SH-SY5Y (cell line): ENCODE data around the gene CHPF2.

ENCODE experiments used
- GATA2 ChIP-seq: IDR thresholded peaks from 2 replicates; pipeline ENCODE4 v1.6.1; 2011; ENCODE audit warnings: mild to moderate bottlenecking, low read depth, low read length
- GATA3 ChIP-seq: IDR thresholded peaks from 2 replicates; pipeline ENCODE4 v1.6.1; 2011; ENCODE audit warnings: low read depth, mild to moderate bottlenecking, low read length, moderate library complexity

CHPF2 gene

GRCh38 chr7:151195616-151196450 is 36.5 kb upstream of the CHPF2 start:
- TF ChIP-seq GATA3, result no peak
- no peak for TF ChIP-seq GATA2

GRCh38 chr7:151197932-151198331 is 34.4 kb upstream of the CHPF2 start:
- TF ChIP-seq GATA3, result no peak
- no peak for TF ChIP-seq GATA2

GRCh38 chr7:151198945-151199848 is 33.1 kb upstream of the CHPF2 start:
- TF ChIP-seq GATA2 (no peak), GATA3 (no peak)

GRCh38 chr7:151201344-151201743 is 30.9 kb upstream of the CHPF2 start:
- TF ChIP-seq GATA2 (no peak), GATA3 (no peak)

GRCh38 chr7:151201751-151202150 is 30.5 kb upstream of the CHPF2 start:
- no peak for TF ChIP-seq GATA3

GRCh38 chr7:151202836-151203235 is 29.4 kb upstream of the CHPF2 start:
- no peak for TF ChIP-seq GATA2
- TF ChIP-seq GATA3, result no peak

GRCh38 chr7:151204383-151205032 is 27.8 kb upstream of the CHPF2 start:
- no peak for TF ChIP-seq GATA2
- no peak for TF ChIP-seq GATA3

GRCh38 chr7:151205730-151206129 is 26.6 kb upstream of the CHPF2 start:
- TF ChIP-seq GATA3 (no peak), GATA2 (no peak)

GRCh38 chr7:151206914-151207313 is 25.4 kb upstream of the CHPF2 start:
- no peak for TF ChIP-seq GATA3
- TF ChIP-seq GATA2, result no peak

- no peak for TF ChIP-seq GATA2
- TF ChIP-seq GATA3, result no peak
Measured at GRCh38 chr7:151207315-151207714, 25.0 kb upstream of the CHPF2 start.

GRCh38 chr7:151207804-151208203 is 24.5 kb upstream of the CHPF2 start:
- TF ChIP-seq GATA3, result no peak
- no peak for TF ChIP-seq GATA2

GRCh38 chr7:151208253-151208862 is 23.9 kb upstream of the CHPF2 start:
- TF ChIP-seq GATA2 (no peak), GATA3 (no peak)

- TF ChIP-seq GATA3 (no peak), GATA2 (no peak)
Measured at GRCh38 chr7:151209588-151209987, 22.7 kb upstream of the CHPF2 start.
